Cardiac atrium fibroblast (primary cell): ENCODE results near the gene MID2. TPM values are rescaled to one million over a fixed set of nuclear protein-coding genes. Genes with fewer than 3 reads are reported as not detected.

Source experiments
- total RNA-seq: library from RNA; depleted of rRNA; stranded (reverse); fragments of >200 nt; gene quantifications from 2 replicates; pipeline ENCODE4 v1.2.3, GENCODE V29; 2015

MID2 gene
- total RNA-seq = 10.8 and 13.0 TPM in 2 replicates

GRCh38 chrX:107825698-107826237 lies at the start of gene MID2:
Gene MID2, plus strand, starts transcription at chrX:107825866. Its CDS starts 561 bp downstream, at chrX:107826427.

DNA sequence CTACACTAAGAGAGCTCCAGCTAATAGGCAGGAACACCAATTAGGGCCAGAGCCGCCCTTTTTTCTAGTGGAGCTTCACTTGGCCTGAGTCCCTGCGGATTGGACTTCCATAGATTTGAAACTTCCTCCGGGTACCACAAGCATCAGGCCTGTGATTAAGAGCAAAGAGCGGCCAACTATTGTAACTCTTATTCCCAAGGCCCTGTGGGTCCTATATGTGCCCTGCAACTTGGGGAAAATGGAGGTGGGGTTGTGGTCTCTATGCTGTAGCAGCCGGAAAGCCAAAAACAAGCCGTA lies 48.2 kb upstream of the MID2 start, which contains the start of gene NCBP2L:
Gene NCBP2L, plus strand, starts transcription at position 198 of the 297 bp plus-strand sequence. CDS start 16,488 bp downstream, outside the sequence.

Other genes starting within 250 kb of the MID2 start
- gene PRPS1, start 197.4 kb upstream of the MID2 start, total RNA-seq = 21.1 and 24.1 TPM in 2 replicates
- gene TSC22D3, start 50.1 kb upstream of the MID2 start, total RNA-seq = 91.5 and 97.1 TPM in 2 replicates
- not detected in 2 replicates for gene NCBP2L, start 48.1 kb upstream of the MID2 start, total RNA-seq
- not detected in 2 replicates for gene TEX13B, start 156.5 kb downstream of the MID2 start, total RNA-seq
- 0.16 TPM in 1 of 2 replicates, not detected in the other for gene VSIG1, start 219.2 kb downstream of the MID2 start, total RNA-seq